GM12878 (cell line): ENCODE results near the gene LIPA.
"Not testable (repeated sequence)": the region's sequence is repeated elsewhere in the genome, so short reads cannot be mapped to it uniquely, and the experiment has no call there.

Experiments used
- CTCF ChIP-seq, 3 experiments: IDR thresholded peaks in 2 of 3; conservative IDR thresholded peaks in 1 of 3; 2 replicates each; pipeline ENCODE4 v1.5.1; 2011; ENCODE audit warnings: low read depth in 3 of 3, low read length in 3 of 3, mild to moderate bottlenecking in 3 of 3, control low read depth in 2 of 3, moderate library complexity in 2 of 3, inconsistent platforms in 1 of 3, mixed read lengths in 1 of 3; ENCODE audit not compliant: control insufficient read depth in 2 of 3, insufficient read depth in 1 of 3; ENCODE audit errors: extremely low read depth in 1 of 3
- POLR2A ChIP-seq: IDR thresholded peaks from 2 replicates; pipeline ENCODE4 v1.6.1; 2011; ENCODE audit warnings: low read depth, mild to moderate bottlenecking, low read length
- SIN3A ChIP-seq: IDR thresholded peaks from 2 replicates; pipeline ENCODE4 v1.6.1; 2012; ENCODE audit warnings: low read depth, low read length, improper control_type of control experiment

- TF ChIP-seq SIN3A; CTCF (IDR thresholded peaks at IDR 0.05 in 2 of 3, conservative IDR thresholded peaks at IDR 0.05 in 1 of 3; ENCODE audit: control insufficient read depth in 2 of 3, extremely low read depth in 1 of 3, insufficient read depth in 1 of 3, low read depth in 3 of 3, low read length in 3 of 3); POLR2A: not testable (repeated sequence)
Observed at GRCh38 chr10:89284711-89285110, 33.1 kb upstream of the LIPA start.
